Stimulated activated CD4-positive, alpha-beta T cell treated with anti-CD3 and anti-CD28 coated beads, Interleukin-12 subunit alpha, Interleukin-12 subunit beta, amount 100 ng/mL, for 48 hours (primary cell): ENCODE data around the gene ATOH1.

Source experiments
- DNase-seq, 3 donors: peaks; one replicate each; pipeline ENCODE4 v3.0.0-alpha.2; 2020; ENCODE audit warnings: low read depth in 2 of 3, low spot score in 1 of 3

Gene ATOH1

GRCh38 chr4:93828332-93828994 lies at the start of gene ATOH1:
TSS of gene ATOH1 (plus strand) at chr4:93828753. CDS start at chr4:93828927, 174 bp downstream.
- no peak for DNase-seq

- no peak for DNase-seq
These were observed 49.3 kb upstream of the ATOH1 start for GRCh38 chr4:93779228-93779627.

- DNase-seq, result no peak
These were observed 48.5 kb upstream of the ATOH1 start for GRCh38 chr4:93780080-93780479.

- DNase-seq, result no peak
These were observed 47.4 kb upstream of the ATOH1 start for GRCh38 chr4:93781198-93781597.

GRCh38 chr4:93786149-93786548 lies 42.4 kb upstream of the ATOH1 start:
- no peak for DNase-seq

GRCh38 chr4:93788712-93789111 lies 39.8 kb upstream of the ATOH1 start:
- DNase-seq, result no peak

GRCh38 chr4:93791570-93792195 lies 36.9 kb upstream of the ATOH1 start:
- peak in 2 of 3 donors; percentile 6 to 14 for DNase-seq

GRCh38 chr4:93802045-93802444 lies 26.5 kb upstream of the ATOH1 start:
- DNase-seq, result no peak

GRCh38 chr4:93809773-93810172 lies 18.8 kb upstream of the ATOH1 start:
- DNase-seq, result no peak

GRCh38 chr4:93810340-93810992 lies 18.1 kb upstream of the ATOH1 start:
- DNase-seq, result no peak

GRCh38 chr4:93813092-93813491 lies 15.5 kb upstream of the ATOH1 start:
- DNase-seq, result no peak

- DNase-seq, result no peak
These were observed 14.4 kb upstream of the ATOH1 start for GRCh38 chr4:93814141-93814540.

GRCh38 chr4:93814722-93815121 lies 13.8 kb upstream of the ATOH1 start:
- no peak for DNase-seq

- DNase-seq, result no peak
These were observed 2.9 kb upstream of the ATOH1 start for GRCh38 chr4:93825551-93826216.

GRCh38 chr4:93827272-93827947 lies 1.1 kb upstream of the ATOH1 start:
- no peak for DNase-seq

GRCh38 chr4:93828995-93829819 lies 654 bp downstream of the ATOH1 start:
- DNase-seq, result no peak

- DNase-seq, result no peak
These were observed 1.5 kb downstream of the ATOH1 start for GRCh38 chr4:93829820-93830687.

GRCh38 chr4:93831716-93832496 lies 3.4 kb downstream of the ATOH1 start:
- DNase-seq, result no peak
